ENCODE measurements around the gene ZNRF1.

- no peak for TF ChIP-seq CTCF (IDR thresholded peaks at IDR 0.05)
- TF ChIP-seq POLR2AphosphoS5 (IDR thresholded peaks at IDR 0.05; ENCODE audit: low read depth, low read length) = no peak
- no peak for TF ChIP-seq REST (IDR thresholded peaks at IDR 0.05; ENCODE audit: insufficient read depth in 1 of 2, low read depth in 2 of 2, low read length in 1 of 2)
Observed at GRCh38 chr16:75143941-75144340, 145.1 kb downstream of the ZNRF1 start.
